ENCODE data around the gene SH3GLB1. TPM values are rescaled to one million over a fixed set of nuclear protein-coding genes. Genes with fewer than 3 reads are reported as not detected.

SH3GLB1 gene
- total RNA-seq, 1 experiment from 2014 or later = 36.4 TPM

GRCh38 chr1:86776108-86776507 lies 71.7 kb downstream of the SH3GLB1 start:
- no peak overlapping the region for H3K27ac Mint-ChIP-seq
- ChIA-PET POLR2A (no interaction called here), CTCF (no interaction called here)
- H3K9me3 Mint-ChIP-seq = no peaks in the 10 kb centered on the region
- ATAC-seq = no peak
- no peaks in the 10 kb centered on the region for H3K36me3 Mint-ChIP-seq
- H3K4me1 Mint-ChIP-seq = peaks cover 23% of the 10 kb centered on the region
- H3K27me3 Mint-ChIP-seq (ENCODE audit: low read depth) = no peaks in the 10 kb centered on the region
- TF ChIP-seq CTCF (IDR thresholded peaks at IDR 0.05) (no peak), FOXK1 (CRISPR knock-in tag; IDR thresholded peaks at IDR 0.05) (no peak), ATF1 (CRISPR knock-in tag; IDR thresholded peaks at IDR 0.05) (no peak), ATF6 (CRISPR knock-in tag; IDR thresholded peaks at IDR 0.05) (no peak), FOXJ3 (CRISPR knock-in tag; IDR thresholded peaks at IDR 0.05; ENCODE audit: borderline replicate concordance) (no peak), TEAD1 (CRISPR knock-in tag; IDR thresholded peaks at IDR 0.05) (no peak), ZNF423 (CRISPR knock-in tag; IDR thresholded peaks at IDR 0.05) (no peak), OVOL2 (CRISPR knock-in tag; IDR thresholded peaks at IDR 0.05; ENCODE audit: borderline replicate concordance) (no peak), AFF4 (CRISPR knock-in tag; IDR thresholded peaks at IDR 0.05; ENCODE audit: borderline replicate concordance) (no peak)
- DNase-seq (ENCODE audit: low spot score) = no peak
- no peak overlapping the region for H3K4me3 Mint-ChIP-seq

- CTCF ChIA-PET = interaction anchor here (1.2 kb wide), 1 partner anchor 33 kb away, joined by 3 read pairs; no protein-coding TSS in a partner anchor
- H3K4me1 Mint-ChIP-seq = peaks cover 19% of the 10 kb centered on the region
- POLR2A ChIA-PET = no interaction called here
- H3K27me3 Mint-ChIP-seq (ENCODE audit: low read depth) = no peaks in the 10 kb centered on the region
- ATAC-seq (no peak), DNase-seq (ENCODE audit: low spot score) (no peak)
- H3K4me3 Mint-ChIP-seq = no peak overlapping the region
- H3K9me3 Mint-ChIP-seq = no peaks in the 10 kb centered on the region
- H3K36me3 Mint-ChIP-seq = no peaks in the 10 kb centered on the region
- H3K27ac Mint-ChIP-seq = no peak overlapping the region
- TF ChIP-seq HMGA2 (CRISPR knock-in tag; IDR thresholded peaks at IDR 0.05) = no peak
- no peak for TF ChIP-seq SP1 (CRISPR knock-in tag; conservative IDR thresholded peaks at IDR 0.05)
- TF ChIP-seq E2F4 (CRISPR knock-in tag; IDR thresholded peaks at IDR 0.05; ENCODE audit: borderline replicate concordance, low read depth) = no peak
- no peak for TF ChIP-seq SOX15 (CRISPR knock-in tag; IDR thresholded peaks at IDR 0.05)
- TF ChIP-seq MXD4 (CRISPR knock-in tag; IDR thresholded peaks at IDR 0.05; ENCODE audit: borderline replicate concordance) = no peak
- no peak for TF ChIP-seq NR2C2 (CRISPR knock-in tag; IDR thresholded peaks at IDR 0.05)
- TF ChIP-seq E2F5 (CRISPR knock-in tag; IDR thresholded peaks at IDR 0.05) = no peak
- TF ChIP-seq ZBTB43 (CRISPR knock-in tag; IDR thresholded peaks at IDR 0.05) = no peak
- TF ChIP-seq ESRRA (CRISPR knock-in tag; IDR thresholded peaks at IDR 0.05; ENCODE audit: borderline replicate concordance) = no peak
- no peak for TF ChIP-seq ZNF423 (CRISPR knock-in tag; IDR thresholded peaks at IDR 0.05)
- no peak for TF ChIP-seq USF1 (CRISPR knock-in tag; IDR thresholded peaks at IDR 0.05)
- no peak for TF ChIP-seq ZMAT4 (CRISPR knock-in tag; IDR thresholded peaks at IDR 0.05)
- no peak for TF ChIP-seq GTF2I (CRISPR knock-in tag; conservative IDR thresholded peaks at IDR 0.05)
- TF ChIP-seq NFYB (CRISPR knock-in tag; conservative IDR thresholded peaks at IDR 0.05; ENCODE audit: low read depth) = no peak
- TF ChIP-seq ZNF416 (CRISPR knock-in tag; IDR thresholded peaks at IDR 0.05) = no peak
- TF ChIP-seq TCF7 (CRISPR knock-in tag; IDR thresholded peaks at IDR 0.05; ENCODE audit: low read depth) = no peak
Observed at GRCh38 chr1:86778569-86779239, 74.3 kb downstream of the SH3GLB1 start.
